ENCODE results near the gene RIMOC1. TPM values are rescaled to one million over a fixed set of nuclear protein-coding genes. Genes with fewer than 3 reads are reported as not detected.

RIMOC1 gene
- total RNA-seq, 1 experiment from 2014 or later: 5.5 TPM

DNA sequence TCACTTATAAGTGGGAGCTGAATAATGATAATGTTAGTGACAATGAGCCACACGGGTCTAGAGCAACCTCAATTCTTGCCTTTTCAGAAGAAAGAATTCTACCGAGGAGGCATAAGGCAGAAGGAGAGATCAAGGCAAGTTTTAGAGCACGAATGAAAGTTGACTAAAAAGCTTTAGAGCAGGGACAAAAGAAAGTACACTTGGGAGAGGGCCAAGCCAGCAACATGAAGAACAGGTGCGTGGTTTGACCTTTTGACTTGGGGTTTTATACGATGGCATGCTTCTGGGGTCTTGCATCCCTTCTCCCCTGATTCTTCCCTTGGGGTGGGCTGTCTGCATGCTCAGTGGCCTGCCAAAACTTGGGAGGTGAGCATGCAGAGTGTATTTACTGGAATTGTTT is 21.4 kb upstream of the RIMOC1 start:
- no peaks in the 10 kb centered on the region for H3K36me3 ChIP-seq
- no peak for DNase-seq
- peaks cover 2% of the 10 kb centered on the region for H3K27me3 ChIP-seq
- H3K4me3 ChIP-seq: no peak overlapping the region
- H3K9me3 ChIP-seq: 0 out of 2 replicates have a peak, but pooled peaks cover 3% of the 10 kb centered on the region

DNA sequence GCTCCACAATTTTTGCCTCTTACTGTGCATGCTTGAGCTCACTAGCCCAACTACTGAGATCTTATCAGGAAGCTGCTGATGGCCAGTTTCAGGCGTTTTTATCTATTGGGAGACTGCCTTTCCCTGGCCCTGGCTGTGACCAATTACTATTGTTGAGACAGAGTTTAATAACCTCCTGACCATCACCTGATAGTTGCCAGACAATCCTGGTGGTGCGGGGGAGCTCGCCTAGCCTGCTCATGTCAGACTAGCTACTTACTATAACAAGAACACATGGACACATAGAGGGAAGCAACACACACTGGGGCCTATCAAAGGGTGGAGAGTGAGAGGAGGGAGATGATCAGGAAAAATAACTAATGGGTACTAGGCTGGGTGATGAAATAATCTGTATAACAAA is 20.9 kb upstream of the RIMOC1 start:
- Histone ChIP-seq H3K4me3 (no peak overlapping the region), H3K36me3 (no peaks in the 10 kb centered on the region), H3K9me3 (0 out of 2 replicates have a peak, but pooled peaks cover 3% of the 10 kb centered on the region), H3K27me3 (no peaks in the 10 kb centered on the region; the same call in none of the 2 replicates)
- no peak for DNase-seq

DNA sequence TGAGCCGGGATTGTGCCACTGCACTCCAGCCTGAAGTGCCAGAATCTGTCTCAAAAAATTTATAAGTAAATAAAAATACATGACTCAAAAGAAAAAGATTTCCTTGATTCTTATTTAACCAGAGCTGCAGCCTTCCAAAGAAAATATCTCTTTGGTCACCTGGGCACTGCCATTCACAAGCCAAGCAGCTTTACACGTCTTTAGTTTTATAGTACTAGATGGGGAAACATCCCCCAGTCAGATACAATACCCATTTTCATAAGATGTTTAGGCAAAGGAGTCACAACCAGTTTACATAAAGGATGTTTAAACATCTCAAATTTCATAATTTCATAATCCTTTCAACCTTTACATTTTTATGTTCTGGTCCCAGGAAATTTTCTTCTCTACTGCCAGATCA is 20.2 kb upstream of the RIMOC1 start:
- Histone ChIP-seq H3K36me3 (no peaks in the 10 kb centered on the region), H3K4me3 (no peak overlapping the region), H3K27me3 (no peaks in the 10 kb centered on the region; the same call in 1 of the 2 replicates), H3K9me3 (0 out of 2 replicates have a peak, but pooled peaks cover 3% of the 10 kb centered on the region)
- DNase-seq: no peak

DNA sequence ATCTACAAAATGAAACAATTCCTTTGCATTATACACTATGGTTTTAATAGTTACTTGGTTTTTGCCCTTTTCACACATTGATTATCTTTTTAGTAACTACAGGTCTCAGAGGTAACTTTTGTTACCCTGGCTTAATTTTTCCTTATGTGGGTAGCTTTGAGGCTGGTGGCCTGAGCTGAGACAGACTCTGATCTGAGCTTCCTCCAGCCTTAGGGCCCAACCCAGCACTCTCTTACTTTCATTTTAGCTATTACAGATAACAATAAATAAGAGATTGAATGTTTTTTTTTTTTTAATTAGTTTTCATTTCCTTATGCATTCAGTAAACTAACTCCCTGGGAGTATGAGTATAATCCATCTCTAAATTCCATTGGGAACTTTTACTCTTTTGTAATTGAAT is 18.9 kb upstream of the RIMOC1 start:
- H3K9me3 ChIP-seq: 0 out of 2 replicates have a peak, but pooled peaks cover 3% of the 10 kb centered on the region
- no peaks in the 10 kb centered on the region for H3K36me3 ChIP-seq
- H3K4me3 ChIP-seq: no peak overlapping the region
- no peaks in the 10 kb centered on the region for H3K27me3 ChIP-seq
- DNase-seq: no peak

DNA sequence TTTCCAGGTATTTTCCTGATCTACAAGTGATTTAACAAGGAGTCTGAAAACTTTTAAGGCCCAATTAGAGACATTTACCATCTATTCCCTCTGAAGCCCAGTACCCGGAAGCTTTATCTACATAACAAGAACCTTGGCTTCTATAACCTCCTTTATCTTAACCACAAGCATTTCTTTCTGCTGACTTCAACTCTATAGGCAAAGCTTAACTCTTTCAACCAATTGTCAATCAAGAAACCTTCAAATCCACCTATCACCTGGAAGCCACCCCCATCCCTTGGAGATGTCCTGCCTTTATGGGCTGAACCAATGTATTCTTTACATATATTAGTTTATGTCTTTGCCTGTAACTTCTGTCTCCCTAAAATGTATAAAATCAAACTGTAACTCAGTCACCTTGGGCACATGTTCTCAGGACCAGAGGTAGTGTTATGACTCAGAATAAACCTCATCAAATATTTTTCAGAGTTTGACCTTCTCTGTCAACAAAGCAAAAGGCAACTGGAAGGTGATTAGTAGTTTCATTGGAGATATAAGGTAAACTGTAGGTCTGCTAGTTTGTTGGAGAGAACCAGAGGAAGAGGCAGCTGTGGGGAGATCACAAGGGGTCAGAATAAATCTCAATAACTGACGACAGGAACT is 13.0 kb upstream of the RIMOC1 start:
- Histone ChIP-seq H3K27me3 (peaks cover 4% of the 10 kb centered on the region; the same call in 1 of the 2 replicates), H3K9me3 (0 out of 2 replicates have a peak, but pooled peaks cover under 1% of the 10 kb centered on the region), H3K4me3 (no peak overlapping the region), H3K36me3 (no peaks in the 10 kb centered on the region)
- DNase-seq: no peak

DNA sequence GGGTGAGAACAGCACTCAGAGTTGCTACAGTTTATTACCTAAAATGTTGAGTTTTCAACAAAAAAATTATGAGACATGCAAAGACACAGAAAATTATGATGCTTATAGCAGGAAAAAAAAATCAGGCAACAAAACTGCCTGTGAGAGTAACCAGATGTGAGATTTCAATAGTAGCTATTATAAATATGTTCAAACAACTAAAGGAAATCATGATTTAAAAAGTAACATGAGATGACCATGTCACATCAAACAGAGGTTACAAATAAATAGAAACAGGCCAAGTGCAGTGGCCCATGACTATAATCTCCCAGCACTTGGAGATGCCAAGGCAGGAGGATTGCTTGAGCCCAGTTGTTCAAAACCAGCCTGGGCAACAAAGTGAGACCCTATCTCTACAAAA is 12.1 kb upstream of the RIMOC1 start:
- no peak for DNase-seq
- peaks cover 4% of the 10 kb centered on the region; the same call in 1 of the 2 replicates for H3K27me3 ChIP-seq
- H3K36me3 ChIP-seq: no peaks in the 10 kb centered on the region
- no peak overlapping the region for H3K4me3 ChIP-seq
- no peaks in the 10 kb centered on the region for H3K9me3 ChIP-seq

DNA sequence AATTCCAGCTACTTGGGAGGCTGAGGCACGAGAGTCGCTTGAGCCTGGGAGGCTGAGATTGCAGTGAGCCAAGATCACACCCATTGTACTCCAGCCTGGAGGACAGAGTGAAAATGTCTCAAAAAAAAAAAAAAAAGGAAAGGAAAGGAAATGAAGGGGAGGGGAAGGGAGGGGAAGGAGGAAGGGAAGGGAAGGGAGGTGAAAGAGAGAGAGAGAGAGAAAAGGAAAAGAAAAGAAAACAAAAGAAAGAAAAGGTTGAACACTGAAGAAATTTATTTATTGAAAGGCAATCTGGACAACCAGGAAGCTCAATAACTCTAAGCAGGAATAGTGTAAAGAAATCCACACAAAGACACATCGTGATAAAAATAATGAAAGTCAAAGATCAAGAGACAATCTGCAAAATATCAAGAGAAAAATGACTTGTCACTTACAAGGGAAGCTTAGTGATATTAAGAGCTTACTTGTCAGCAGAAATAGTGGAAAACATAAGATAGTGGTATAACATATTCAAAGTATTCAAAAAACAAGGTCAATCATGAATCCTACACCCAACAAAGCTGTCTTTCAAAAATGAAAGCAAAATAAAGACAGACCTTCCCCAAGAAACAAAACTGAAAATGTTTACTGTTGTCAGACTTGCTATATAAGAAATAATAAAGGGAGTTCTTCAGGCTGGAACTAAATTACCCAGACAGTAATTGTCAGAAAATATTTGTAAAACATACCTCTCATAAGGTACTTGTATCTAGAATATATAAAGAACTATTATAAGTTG is 10.9 kb upstream of the RIMOC1 start:
- H3K36me3 ChIP-seq: no peaks in the 10 kb centered on the region
- no peaks in the 10 kb centered on the region for H3K9me3 ChIP-seq

DNA sequence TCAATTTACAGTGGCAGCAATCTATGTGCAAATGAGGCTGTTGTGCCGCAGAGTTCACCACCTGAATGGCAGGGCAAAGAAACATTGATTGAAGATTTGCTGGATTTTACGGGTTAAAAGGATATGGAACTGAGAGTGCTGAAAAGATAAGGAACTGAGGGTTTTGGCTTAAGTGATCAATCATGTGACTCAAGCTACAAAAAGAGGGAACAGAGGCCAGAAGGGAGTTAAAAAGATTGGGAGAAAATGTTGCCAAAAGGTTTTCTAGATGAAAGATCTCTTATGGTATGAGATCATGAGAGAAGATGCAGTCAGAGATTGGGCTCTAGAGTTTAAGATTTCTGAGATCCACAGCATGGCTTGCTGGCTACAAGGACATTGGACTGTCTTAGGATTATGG is 7.9 kb upstream of the RIMOC1 start:
- no peaks in the 10 kb centered on the region for H3K9me3 ChIP-seq
- DNase-seq: no peak
- no peaks in the 10 kb centered on the region for H3K36me3 ChIP-seq
- peaks cover 4% of the 10 kb centered on the region; the same call in 1 of the 2 replicates for H3K27me3 ChIP-seq
- H3K4me3 ChIP-seq: no peak overlapping the region

More for the DNA sequence above, 10.9 kb upstream of the RIMOC1 start:
- H3K27me3 ChIP-seq: peaks cover 4% of the 10 kb centered on the region; the same call in 1 of the 2 replicates
- no peak overlapping the region for H3K4me3 ChIP-seq
- no peak for DNase-seq

DNA sequence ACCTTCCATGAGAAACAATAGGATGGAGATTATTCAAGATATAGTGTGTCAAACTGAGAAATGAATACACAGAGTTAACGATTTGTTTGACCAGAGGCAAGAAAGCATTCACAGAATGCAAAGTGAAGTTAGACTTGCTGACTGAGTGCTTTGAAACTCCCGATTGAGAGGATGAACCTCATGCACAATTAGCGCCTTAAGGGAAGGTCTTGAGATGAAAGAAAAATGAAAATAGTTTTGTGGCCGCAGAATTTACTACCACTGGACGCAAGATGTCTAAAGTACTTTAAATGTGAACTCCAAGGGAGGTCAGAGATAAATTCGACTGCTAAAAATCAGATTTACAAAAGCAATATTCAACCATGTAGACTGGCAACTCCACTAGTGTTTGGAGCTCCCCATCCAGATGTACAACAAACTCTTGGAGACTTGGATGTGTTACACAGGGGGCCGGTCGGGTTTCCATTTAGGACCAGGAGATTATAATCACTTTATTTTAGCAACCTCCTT is 707 bp upstream of the RIMOC1 start:
- H3K9me3 ChIP-seq: no peaks in the 10 kb centered on the region
- no peaks in the 10 kb centered on the region for H3K27me3 ChIP-seq
- no peak for DNase-seq
- peak overlapping the region; percentile 73 for H3K4me3 ChIP-seq
- H3K36me3 ChIP-seq: peaks cover 10% of the 10 kb centered on the region

DNA sequence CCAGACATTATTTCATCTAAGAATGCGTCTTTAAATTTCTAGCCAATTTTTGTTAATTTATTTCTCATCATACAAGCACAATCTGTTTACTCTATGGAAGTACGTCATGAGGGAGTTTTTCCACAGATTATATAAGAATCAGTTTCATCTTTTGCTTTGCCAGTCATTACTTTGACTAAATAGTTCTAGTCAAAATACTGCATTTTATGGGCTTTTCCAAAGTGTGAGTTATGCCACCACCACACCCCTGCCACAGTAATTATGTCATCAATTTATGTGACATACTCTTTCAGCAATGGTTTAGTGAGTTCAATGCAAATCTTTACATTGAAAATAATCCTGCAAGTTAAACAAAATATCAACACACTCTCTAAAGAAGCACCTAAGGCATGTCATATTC is 2.0 kb downstream of the RIMOC1 start:
- Histone ChIP-seq H3K9me3 (no peaks in the 10 kb centered on the region), H3K36me3 (peaks cover 35% of the 10 kb centered on the region), H3K4me3 (no peak overlapping the region), H3K27me3 (no peaks in the 10 kb centered on the region)
- DNase-seq: no peak

DNA sequence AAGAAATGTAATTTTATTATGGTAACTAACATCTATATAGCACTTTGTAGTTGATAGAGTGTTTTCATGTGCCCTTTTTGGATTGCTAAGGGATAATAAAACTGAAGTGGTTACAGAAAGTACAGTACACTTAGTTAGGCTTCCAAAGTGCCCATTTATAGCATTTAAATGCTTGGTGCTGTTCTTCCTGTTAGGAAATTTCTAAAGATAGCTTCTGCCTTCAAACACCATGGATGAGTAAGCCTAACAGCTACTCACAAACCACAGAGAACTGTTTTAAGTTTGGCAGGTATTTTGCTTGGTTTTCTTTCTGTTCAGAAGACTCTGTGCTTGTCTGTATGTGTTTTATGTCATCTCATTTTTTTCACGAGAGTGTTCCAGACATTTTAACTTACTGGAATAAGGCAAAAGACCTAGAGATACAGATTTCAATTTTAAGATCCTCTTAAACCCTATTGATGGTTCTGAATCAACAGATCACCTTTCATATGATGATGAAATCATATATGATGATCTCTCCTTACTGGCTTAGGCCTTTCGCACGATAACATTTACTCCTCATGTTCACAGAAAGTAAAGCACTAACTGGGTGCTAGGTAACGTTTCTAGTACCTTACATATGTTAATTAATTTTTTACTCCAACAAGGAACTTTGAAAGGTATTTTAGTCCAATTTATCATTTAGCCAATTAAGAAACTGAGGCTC is 4.4 kb downstream of the RIMOC1 start:
- no peak for DNase-seq
- no peak overlapping the region for H3K4me3 ChIP-seq
- no peaks in the 10 kb centered on the region for H3K9me3 ChIP-seq
- H3K36me3 ChIP-seq: peaks cover 51% of the 10 kb centered on the region
- H3K27me3 ChIP-seq: no peaks in the 10 kb centered on the region

DNA sequence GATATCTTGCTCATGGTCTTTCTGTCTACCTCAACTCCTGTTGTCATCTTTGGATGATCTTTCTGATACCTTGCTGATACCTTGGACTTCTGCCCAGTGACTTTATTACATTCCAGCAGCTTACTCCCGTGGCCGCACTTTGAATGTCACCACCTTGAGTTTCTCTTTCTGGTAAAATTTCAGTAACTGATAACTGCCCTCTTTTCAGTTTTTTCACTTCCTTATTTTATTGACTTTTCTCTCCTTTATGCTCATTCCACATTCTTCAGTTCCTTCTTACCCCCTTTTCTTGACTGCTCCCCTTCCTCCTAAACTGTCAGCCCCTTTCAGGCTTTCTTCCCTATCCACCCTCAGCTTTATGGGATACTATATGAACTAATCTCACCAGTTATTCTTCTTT is 14.0 kb downstream of the RIMOC1 start:
- H3K36me3 ChIP-seq: peaks cover 30% of the 10 kb centered on the region
- H3K4me3 ChIP-seq: no peak overlapping the region
- no peaks in the 10 kb centered on the region for H3K9me3 ChIP-seq
- no peak for DNase-seq
- no peaks in the 10 kb centered on the region for H3K27me3 ChIP-seq

DNA sequence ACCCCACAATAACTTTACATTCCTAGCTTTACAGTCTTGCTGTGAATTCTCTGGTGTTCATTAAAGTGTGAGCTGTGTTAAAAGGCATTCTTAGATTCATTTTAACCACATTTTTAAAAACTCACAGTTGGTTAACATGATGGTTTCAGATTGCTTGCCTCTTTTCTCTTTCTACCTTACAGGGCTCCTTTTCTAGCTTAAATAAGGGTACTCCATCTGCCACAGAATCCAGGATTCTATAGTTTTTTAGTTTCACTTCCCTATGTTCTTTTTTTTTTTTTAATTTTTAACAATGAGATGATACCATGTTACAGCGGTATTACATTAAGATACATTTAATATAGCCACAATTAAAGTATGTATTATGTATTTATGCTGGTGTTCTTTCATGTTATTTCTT is 17.0 kb downstream of the RIMOC1 start:
- Histone ChIP-seq H3K36me3 (peaks cover 21% of the 10 kb centered on the region), H3K4me3 (no peak overlapping the region), H3K27me3 (no peaks in the 10 kb centered on the region), H3K9me3 (no peaks in the 10 kb centered on the region)
- no peak for DNase-seq

DNA sequence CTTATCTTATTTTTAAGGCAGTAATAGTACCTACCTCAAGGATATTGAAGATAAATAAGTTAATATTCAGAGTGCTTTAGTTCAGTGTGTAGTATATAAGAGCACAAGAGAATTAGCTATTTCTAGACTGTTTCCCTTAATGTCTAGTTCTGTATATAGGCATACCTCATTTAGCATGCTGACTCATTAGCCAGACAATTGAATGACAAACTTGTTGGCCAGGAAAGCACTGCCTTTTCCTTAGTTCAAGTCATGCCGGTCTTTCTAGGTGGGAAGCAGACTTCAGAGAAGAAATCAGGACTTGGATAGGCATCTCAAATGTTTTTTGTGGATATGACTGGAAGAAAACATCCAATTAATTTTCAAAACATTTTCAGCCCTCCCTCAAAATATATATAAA is 17.7 kb downstream of the RIMOC1 start:
- no peaks in the 10 kb centered on the region for H3K27me3 ChIP-seq
- DNase-seq: peak; percentile 9
- no peak overlapping the region for H3K4me3 ChIP-seq
- peaks cover 20% of the 10 kb centered on the region for H3K36me3 ChIP-seq
- no peaks in the 10 kb centered on the region for H3K9me3 ChIP-seq

DNA sequence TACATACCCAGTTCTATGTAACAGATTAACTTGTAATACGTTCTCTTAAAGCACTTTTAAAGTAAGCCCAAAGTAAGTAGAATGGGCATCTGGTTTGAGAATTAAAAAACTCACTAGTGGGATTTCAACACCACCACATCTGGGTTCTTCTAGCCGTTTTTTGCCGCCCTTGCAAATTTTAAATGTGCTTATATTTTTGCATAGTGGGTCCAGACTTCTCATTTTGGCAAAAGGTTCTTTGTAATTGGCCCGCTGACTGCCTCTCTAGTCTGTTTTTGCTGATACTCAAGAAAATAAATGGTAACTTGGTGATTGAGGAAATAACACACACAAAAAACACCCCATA is 20.4 kb downstream of the RIMOC1 start:
- H3K9me3 ChIP-seq: no peaks in the 10 kb centered on the region
- peak overlapping the region; percentile 72 for H3K4me3 ChIP-seq
- peaks cover 7% of the 10 kb centered on the region for H3K36me3 ChIP-seq
- no peaks in the 10 kb centered on the region for H3K27me3 ChIP-seq
- DNase-seq: no peak

DNA sequence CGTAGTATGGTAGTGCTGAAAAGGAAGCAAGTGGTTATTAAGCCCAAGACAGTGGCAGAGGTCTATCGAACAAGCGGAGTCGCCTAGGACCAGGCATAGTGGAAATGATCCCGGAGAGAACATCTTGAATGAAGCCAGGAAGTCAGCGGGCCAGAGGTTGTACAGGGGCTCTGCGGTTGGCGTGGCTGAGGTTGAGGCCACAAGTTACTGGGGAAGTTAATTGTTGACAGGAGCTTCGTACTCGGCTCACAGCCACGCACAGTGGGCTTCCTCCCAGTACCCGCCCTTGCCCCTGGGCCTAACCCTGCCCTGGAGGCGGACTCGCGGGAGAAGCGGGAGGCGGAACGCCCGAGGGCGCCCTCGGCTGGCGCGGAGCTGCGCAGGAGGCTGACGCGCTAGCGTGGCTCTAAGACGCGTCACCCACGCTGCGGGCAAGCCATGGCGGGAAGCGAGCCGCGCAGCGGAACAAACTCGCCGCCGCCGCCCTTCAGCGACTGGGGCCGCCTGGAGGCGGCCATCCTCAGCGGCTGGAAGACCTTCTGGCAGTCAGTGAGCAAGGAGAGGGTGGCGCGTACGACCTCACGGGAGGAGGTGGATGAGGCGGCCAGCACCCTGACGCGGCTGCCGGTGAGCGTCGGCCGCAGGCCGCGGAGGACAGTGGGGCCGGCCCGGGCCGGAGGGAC is 20.9 kb downstream of the RIMOC1 start, which contains the start of gene FBXO4:
Gene FBXO4 (plus strand): TSS at position 410 of the 683 bp plus-strand sequence. CDS start 29 bp downstream, at position 439.
- peaks cover 7% of the 10 kb centered on the region for H3K36me3 ChIP-seq
- peak within 1 kb of the TSS; percentile 72 for H3K4me3 ChIP-seq
- no peaks in the 10 kb centered on the region for H3K27me3 ChIP-seq
- H3K9me3 ChIP-seq: no peaks in the 10 kb centered on the region
- peak; percentile 91 for DNase-seq
